Gastroesophageal sphincter (tissue), 3 donors: ENCODE data around the gene NOP16.

Experiments used
- EP300 ChIP-seq: sonication (generic); formaldehyde crosslinking; IDR thresholded peaks from one replicate; pipeline ENCODE4 v1.6.1; 2017; ENCODE audit warnings: antibody characterized with exemption, mild to moderate bottlenecking
- POLR2A ChIP-seq, 2 donors: fragments of 450-650 bp; IDR thresholded peaks; one replicate each; pipeline ENCODE4 v1.6.1; 2017; ENCODE audit warnings: antibody characterized with exemption in 2 of 2, mild to moderate bottlenecking in 2 of 2, moderate library complexity in 1 of 2
- POLR2AphosphoS5 ChIP-seq: sonication (generic); formaldehyde crosslinking; IDR thresholded peaks from one replicate; pipeline ENCODE4 v1.6.1; 2017; ENCODE audit warnings: antibody characterized with exemption
- TF ChIP-seq, protein P1 (sequence below), 4 experiments: fragments of 200-600 bp in 2 of 4; fragments of 450-650 bp in 2 of 4; sonication (generic) in 1 of 4; IDR thresholded peaks; one replicate each; pipeline ENCODE4 v1.5.1; 2017 to 2019; ENCODE audit warnings: antibody characterized with exemption in 4 of 4, mild to moderate bottlenecking in 2 of 4, moderate library complexity in 2 of 4

DNA sequence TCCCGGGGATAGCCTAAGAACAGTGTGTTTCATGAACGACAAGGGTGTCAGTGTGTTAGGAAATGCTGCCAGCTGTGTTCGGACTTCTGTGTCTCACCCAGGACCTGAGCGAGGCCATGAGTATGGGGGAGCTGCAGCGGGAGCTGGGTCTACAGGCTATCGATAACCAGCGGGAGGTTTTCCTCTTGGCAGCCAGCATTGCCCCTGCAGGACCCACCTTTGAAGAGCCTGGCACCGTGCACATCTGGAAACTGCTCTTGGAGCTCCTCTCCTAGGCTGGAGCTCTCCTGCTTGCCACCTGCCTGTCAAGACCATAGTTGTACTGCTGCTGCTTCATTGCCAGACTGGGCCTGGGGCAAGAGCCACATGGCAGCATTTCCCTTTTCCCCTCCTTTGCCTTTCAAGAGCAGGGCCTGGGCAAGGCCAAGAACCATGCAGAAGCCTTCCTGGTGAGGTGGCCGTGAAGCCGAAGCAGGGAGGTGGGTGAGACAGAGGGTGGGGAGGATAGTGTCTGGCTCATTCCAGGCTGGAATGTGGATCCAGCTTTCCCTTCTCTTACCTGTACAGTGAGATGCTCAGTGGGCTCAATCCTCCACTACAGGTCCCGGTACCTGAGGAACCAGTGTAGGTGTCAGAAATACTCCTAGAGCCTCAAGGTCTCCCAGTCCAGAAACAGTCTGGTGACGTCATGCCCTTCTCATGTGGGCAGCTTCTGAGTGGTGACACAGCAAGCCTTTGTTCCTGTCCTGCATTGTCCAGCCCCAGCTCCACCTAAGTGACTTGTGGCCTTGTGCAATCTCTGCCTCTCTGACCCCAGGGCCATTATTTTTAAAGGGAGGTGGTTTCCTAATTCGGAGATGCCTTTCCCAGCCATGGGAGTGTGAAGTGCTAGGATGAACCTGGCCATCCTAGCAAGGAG is 16.5 kb downstream of the NOP16 start:
- TF ChIP-seq, protein P1, sequence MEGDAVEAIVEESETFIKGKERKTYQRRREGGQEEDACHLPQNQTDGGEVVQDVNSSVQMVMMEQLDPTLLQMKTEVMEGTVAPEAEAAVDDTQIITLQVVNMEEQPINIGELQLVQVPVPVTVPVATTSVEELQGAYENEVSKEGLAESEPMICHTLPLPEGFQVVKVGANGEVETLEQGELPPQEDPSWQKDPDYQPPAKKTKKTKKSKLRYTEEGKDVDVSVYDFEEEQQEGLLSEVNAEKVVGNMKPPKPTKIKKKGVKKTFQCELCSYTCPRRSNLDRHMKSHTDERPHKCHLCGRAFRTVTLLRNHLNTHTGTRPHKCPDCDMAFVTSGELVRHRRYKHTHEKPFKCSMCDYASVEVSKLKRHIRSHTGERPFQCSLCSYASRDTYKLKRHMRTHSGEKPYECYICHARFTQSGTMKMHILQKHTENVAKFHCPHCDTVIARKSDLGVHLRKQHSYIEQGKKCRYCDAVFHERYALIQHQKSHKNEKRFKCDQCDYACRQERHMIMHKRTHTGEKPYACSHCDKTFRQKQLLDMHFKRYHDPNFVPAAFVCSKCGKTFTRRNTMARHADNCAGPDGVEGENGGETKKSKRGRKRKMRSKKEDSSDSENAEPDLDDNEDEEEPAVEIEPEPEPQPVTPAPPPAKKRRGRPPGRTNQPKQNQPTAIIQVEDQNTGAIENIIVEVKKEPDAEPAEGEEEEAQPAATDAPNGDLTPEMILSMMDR (IDR thresholded peaks at IDR 0.05) = no peak
- TF ChIP-seq POLR2A (IDR thresholded peaks at IDR 0.05) (no peak), POLR2AphosphoS5 (no peak), EP300 (no peak)
